ENCODE data around the gene FCAMR. TPM values are rescaled to one million over a fixed set of nuclear protein-coding genes. Genes with fewer than 3 reads are reported as not detected.
A peak's percentile ranks its signal among the peaks of the same experiment; 100 is the strongest.

FCAMR gene
- total RNA-seq, 2 donors from 2014 or later, result 0.56 to 4.5 TPM

GRCh38 chr1:206949208-206949607, 21.1 kb downstream of the FCAMR start:
- Histone ChIP-seq H3K36me3 (no peaks in the 10 kb centered on the region), H3K4me3 (no peak overlapping the region), H3K27ac (peak overlapping the region; percentile 27), H3K9me3 (no peaks in the 10 kb centered on the region), H3K9ac (ENCODE audit: low read depth in 2 of 2, low read length in 2 of 2) (peak overlapping the region in 1 of 2 donors; percentile 58), H3K4me1 (peaks cover 5% of the 10 kb centered on the region), H3K27me3 (no peaks in the 10 kb centered on the region)
- TF ChIP-seq CTCF (IDR thresholded peaks at IDR 0.05), result no peak
- DNase-seq, result no peak
- intact Hi-C loops (cut with DNase I), result no loop called here

- Histone ChIP-seq H3K27ac (peak overlapping the region; percentile 91), H3K9me3 (no peaks in the 10 kb centered on the region), H3K9ac (ENCODE audit: low read depth in 2 of 2, low read length in 2 of 2) (peak overlapping the region; percentile 5 to 100), H3K36me3 (no peaks in the 10 kb centered on the region), H3K27me3 (no peaks in the 10 kb centered on the region), H3K4me1 (no peaks in the 10 kb centered on the region), H3K4me3 (peak overlapping the region; percentile 61)
- intact Hi-C loops (cut with DNase I), result no loop called here
- no peak for DNase-seq
- no peak for TF ChIP-seq CTCF (IDR thresholded peaks at IDR 0.05)
These were observed 23.0 kb downstream of the FCAMR start for GRCh38 chr1:206947255-206947654.

- intact Hi-C loops (cut with DNase I), result no loop called here
- H3K4me3 ChIP-seq, result peak within 1 kb of the TSS; percentile 61
These were observed 24.0 kb downstream of the FCAMR start, which contains the start of gene PIGR for GRCh38 chr1:206946261-206946660. TSS of gene PIGR (minus strand) at chr1:206946466. CDS start at chr1:206940531, 5,935 bp downstream.

GRCh38 chr1:206945779-206946178, 24.5 kb downstream of the FCAMR start:
- H3K27ac ChIP-seq, result peak overlapping the region; percentile 91
- TF ChIP-seq CTCF (IDR thresholded peaks at IDR 0.05), result no peak
- no peaks in the 10 kb centered on the region for H3K27me3 ChIP-seq
- H3K9me3 ChIP-seq, result no peaks in the 10 kb centered on the region
- intact Hi-C loops (cut with DNase I), result no loop called here
- peak overlapping the region; percentile 61 for H3K4me3 ChIP-seq
- peak overlapping the region; percentile 88 to 100 for H3K9ac ChIP-seq (ENCODE audit: low read depth in 2 of 2, low read length in 2 of 2)
- DNase-seq, result no peak
- no peaks in the 10 kb centered on the region for H3K36me3 ChIP-seq
- no peaks in the 10 kb centered on the region for H3K4me1 ChIP-seq

More at GRCh38 chr1:206946261-206946660, 24.0 kb downstream of the FCAMR start, which contains the start of gene PIGR:
- DNase-seq, result peak; percentile 89
- H3K9ac ChIP-seq (ENCODE audit: low read depth in 2 of 2, low read length in 2 of 2), result peak within 1 kb of the TSS; percentile 88 to 100
- H3K27me3 ChIP-seq, result no peaks in the 10 kb centered on the region
- peak within 1 kb of the TSS; percentile 91 for H3K27ac ChIP-seq
- no peaks in the 10 kb centered on the region for H3K4me1 ChIP-seq
- no peaks in the 10 kb centered on the region for H3K36me3 ChIP-seq
- no peaks in the 10 kb centered on the region for H3K9me3 ChIP-seq
- no peak for TF ChIP-seq CTCF (IDR thresholded peaks at IDR 0.05)

GRCh38 chr1:206944703-206945102, 25.6 kb downstream of the FCAMR start:
- DNase-seq, result no peak
- Histone ChIP-seq H3K4me1 (no peaks in the 10 kb centered on the region), H3K27ac (peak overlapping the region; percentile 91), H3K9ac (ENCODE audit: low read depth in 2 of 2, low read length in 2 of 2) (peak overlapping the region; percentile 88 to 100), H3K36me3 (no peaks in the 10 kb centered on the region), H3K4me3 (peak overlapping the region; percentile 61), H3K27me3 (no peaks in the 10 kb centered on the region), H3K9me3 (no peaks in the 10 kb centered on the region)
- TF ChIP-seq CTCF (IDR thresholded peaks at IDR 0.05), result no peak
- intact Hi-C loops (cut with DNase I), result loop anchor here (5.0 kb wide), 1 partner anchor 33 kb away; no protein-coding TSS in a partner anchor

All from colonic mucosa (tissue), 4 donors.